ENCODE results near the gene PTPRM. TPM values are rescaled to one million over a fixed set of nuclear protein-coding genes. Genes with fewer than 3 reads are reported as not detected.

PTPRM gene
- total and polyA plus RNA-seq, 2 experiments from 2014 or later, result 1.6 to 5.3 TPM

DNA sequence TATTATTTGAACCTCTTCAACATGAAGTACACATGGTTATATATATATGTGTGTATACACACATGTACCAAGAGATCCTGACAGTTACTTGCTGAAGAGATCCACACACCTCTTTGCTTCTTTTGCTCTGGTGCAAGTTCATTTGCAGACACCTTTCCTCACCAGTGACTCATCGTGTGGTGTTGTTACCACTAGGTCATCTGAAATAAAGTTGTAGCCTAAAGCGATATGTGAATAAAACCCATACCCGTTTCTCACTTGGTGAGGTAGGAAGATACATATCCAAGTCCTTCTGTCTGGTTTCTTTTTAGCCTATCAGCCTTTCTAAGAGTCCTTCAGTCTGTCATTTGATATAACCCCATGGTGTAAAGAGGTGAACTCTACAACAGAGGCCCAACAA, 662.7 kb downstream of the PTPRM start:
- H3K4me3 ChIP-seq, result no peak overlapping the region
- no peak overlapping the region for H3K4me2 ChIP-seq
- no peaks in the 10 kb centered on the region for H3K79me2 ChIP-seq (replicated peaks; ENCODE audit: insufficient read depth)
- TF ChIP-seq CREB1 (CRISPR knock-in tag; IDR thresholded peaks at IDR 0.05; ENCODE audit: low read depth) (no peak), ZNF331 (CRISPR knock-in tag; IDR thresholded peaks at IDR 0.05; ENCODE audit: low read depth) (no peak)
- H3F3A ChIP-seq (replicated peaks; ENCODE audit: low read depth), result no peaks in the 10 kb centered on the region
- Mint-ChIP-seq H3K36me3 (ENCODE audit: low read depth) (peaks cover 18% of the 10 kb centered on the region; the same call in 2 of the 3 replicates), H3K4me1 (peaks cover 9% of the 10 kb centered on the region; the same call in 2 of the 3 replicates), H3K27me3 (ENCODE audit: insufficient read depth, low read depth, poor library complexity) (no peaks in the 10 kb centered on the region), H3K4me3 (no peak overlapping the region), H3K27ac (no peak overlapping the region), H3K9me3 (peaks cover 30% of the 10 kb centered on the region)
- DNase-seq (ENCODE audit: low spot score), result no peak
- 0 out of 2 replicates have a peak, but pooled peaks cover 7% of the 10 kb centered on the region for H3K36me3 ChIP-seq (ENCODE audit: insufficient read depth)
- no peaks in the 10 kb centered on the region for H3K9me2 ChIP-seq (ENCODE audit: insufficient read depth)
- no peak for ATAC-seq
- H3K27me3 ChIP-seq (ENCODE audit: insufficient read depth), result no peaks in the 10 kb centered on the region
- H4K20me1 ChIP-seq (replicated peaks; ENCODE audit: insufficient read depth), result no peaks in the 10 kb centered on the region
- no peak overlapping the region for H2AFZ ChIP-seq
- H3K4me1 ChIP-seq (ENCODE audit: insufficient read depth), result peaks cover 6% of the 10 kb centered on the region; the same call in 1 of the 2 replicates
- H3K27ac ChIP-seq (ENCODE audit: low read depth), result no peak overlapping the region

DNA sequence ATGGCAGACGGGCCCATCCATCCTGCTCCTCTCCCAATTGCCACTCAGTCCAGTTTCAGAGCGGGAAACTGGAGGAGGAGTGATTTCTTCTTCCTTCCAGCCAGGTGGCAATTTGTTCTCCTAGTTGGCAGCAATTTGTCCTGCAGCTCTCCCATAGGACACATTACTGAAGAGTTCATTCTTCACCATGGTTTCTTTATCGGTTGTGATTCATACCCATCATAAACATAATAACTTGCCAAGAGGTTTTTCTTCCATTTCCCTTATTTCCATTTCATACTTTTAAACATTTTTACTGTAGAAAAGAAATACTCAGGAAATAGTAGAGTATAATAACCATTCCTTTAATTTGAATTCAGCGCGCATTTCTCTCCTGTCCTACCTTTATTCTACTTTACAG, 664.2 kb downstream of the PTPRM start:
- ATAC-seq (no peak), DNase-seq (ENCODE audit: low spot score) (no peak)
- no peaks in the 10 kb centered on the region for H3K79me2 ChIP-seq (replicated peaks; ENCODE audit: insufficient read depth)
- H3K9me3 Mint-ChIP-seq, result peaks cover 16% of the 10 kb centered on the region
- H3K27me3 Mint-ChIP-seq (ENCODE audit: insufficient read depth, low read depth, poor library complexity), result no peaks in the 10 kb centered on the region
- H3K27me3 ChIP-seq (ENCODE audit: insufficient read depth), result no peaks in the 10 kb centered on the region
- no peak overlapping the region for H2AFZ ChIP-seq
- H3K4me3 Mint-ChIP-seq, result no peak overlapping the region
- H3K4me1 Mint-ChIP-seq, result peaks cover 9% of the 10 kb centered on the region; the same call in 2 of the 3 replicates
- no peak overlapping the region for H3K27ac ChIP-seq (ENCODE audit: low read depth)
- no peak overlapping the region for H3K27ac Mint-ChIP-seq
- no peaks in the 10 kb centered on the region for H3F3A ChIP-seq (replicated peaks; ENCODE audit: low read depth)
- no peaks in the 10 kb centered on the region for H4K20me1 ChIP-seq (replicated peaks; ENCODE audit: insufficient read depth)
- H3K36me3 Mint-ChIP-seq (ENCODE audit: low read depth), result peaks cover 6% of the 10 kb centered on the region; the same call in 2 of the 3 replicates
- H3K4me1 ChIP-seq (ENCODE audit: insufficient read depth), result peaks cover 6% of the 10 kb centered on the region; the same call in 1 of the 2 replicates
- no peak overlapping the region for H3K4me3 ChIP-seq
- no peak overlapping the region for H3K4me2 ChIP-seq
- no peaks in the 10 kb centered on the region for H3K9me2 ChIP-seq (ENCODE audit: insufficient read depth)
- no peaks in the 10 kb centered on the region for H3K36me3 ChIP-seq (ENCODE audit: insufficient read depth)
- TF ChIP-seq, protein P1, sequence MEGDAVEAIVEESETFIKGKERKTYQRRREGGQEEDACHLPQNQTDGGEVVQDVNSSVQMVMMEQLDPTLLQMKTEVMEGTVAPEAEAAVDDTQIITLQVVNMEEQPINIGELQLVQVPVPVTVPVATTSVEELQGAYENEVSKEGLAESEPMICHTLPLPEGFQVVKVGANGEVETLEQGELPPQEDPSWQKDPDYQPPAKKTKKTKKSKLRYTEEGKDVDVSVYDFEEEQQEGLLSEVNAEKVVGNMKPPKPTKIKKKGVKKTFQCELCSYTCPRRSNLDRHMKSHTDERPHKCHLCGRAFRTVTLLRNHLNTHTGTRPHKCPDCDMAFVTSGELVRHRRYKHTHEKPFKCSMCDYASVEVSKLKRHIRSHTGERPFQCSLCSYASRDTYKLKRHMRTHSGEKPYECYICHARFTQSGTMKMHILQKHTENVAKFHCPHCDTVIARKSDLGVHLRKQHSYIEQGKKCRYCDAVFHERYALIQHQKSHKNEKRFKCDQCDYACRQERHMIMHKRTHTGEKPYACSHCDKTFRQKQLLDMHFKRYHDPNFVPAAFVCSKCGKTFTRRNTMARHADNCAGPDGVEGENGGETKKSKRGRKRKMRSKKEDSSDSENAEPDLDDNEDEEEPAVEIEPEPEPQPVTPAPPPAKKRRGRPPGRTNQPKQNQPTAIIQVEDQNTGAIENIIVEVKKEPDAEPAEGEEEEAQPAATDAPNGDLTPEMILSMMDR (conservative IDR thresholded peaks at IDR 0.05; ENCODE audit: low read depth in 2 of 2), result no peak
- TF ChIP-seq JUNB (IDR thresholded peaks at IDR 0.05; ENCODE audit: unreplicated experiment), result no peak
- no peak for TF ChIP-seq POLR2AphosphoS5 (IDR thresholded peaks at IDR 0.05; ENCODE audit: low read depth)
- TF ChIP-seq ZNF114 (CRISPR knock-in tag; IDR thresholded peaks at IDR 0.05), result no peak
- no peak for TF ChIP-seq CREB1 (CRISPR knock-in tag; IDR thresholded peaks at IDR 0.05; ENCODE audit: low read depth)
- no peak for TF ChIP-seq EZH2 (IDR thresholded peaks at IDR 0.05; ENCODE audit: low read depth, unreplicated experiment)
- TF ChIP-seq, protein P2, sequence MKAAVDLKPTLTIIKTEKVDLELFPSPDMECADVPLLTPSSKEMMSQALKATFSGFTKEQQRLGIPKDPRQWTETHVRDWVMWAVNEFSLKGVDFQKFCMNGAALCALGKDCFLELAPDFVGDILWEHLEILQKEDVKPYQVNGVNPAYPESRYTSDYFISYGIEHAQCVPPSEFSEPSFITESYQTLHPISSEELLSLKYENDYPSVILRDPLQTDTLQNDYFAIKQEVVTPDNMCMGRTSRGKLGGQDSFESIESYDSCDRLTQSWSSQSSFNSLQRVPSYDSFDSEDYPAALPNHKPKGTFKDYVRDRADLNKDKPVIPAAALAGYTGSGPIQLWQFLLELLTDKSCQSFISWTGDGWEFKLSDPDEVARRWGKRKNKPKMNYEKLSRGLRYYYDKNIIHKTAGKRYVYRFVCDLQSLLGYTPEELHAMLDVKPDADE (IDR thresholded peaks at IDR 0.05), result no peak
- no peak for TF ChIP-seq ZNF331 (CRISPR knock-in tag; IDR thresholded peaks at IDR 0.05; ENCODE audit: low read depth)
- no peak for TF ChIP-seq NANOG (IDR thresholded peaks at IDR 0.05; ENCODE audit: borderline replicate concordance)
- TF ChIP-seq EZH2phosphoT487 (IDR thresholded peaks at IDR 0.05; ENCODE audit: unreplicated experiment), result no peak
- no peak for TF ChIP-seq REST (IDR thresholded peaks at IDR 0.05; ENCODE audit: unreplicated experiment)
